Keratinocyte (primary cell): ENCODE results near the gene FAM83C. TPM values are rescaled to one million over a fixed set of nuclear protein-coding genes. Genes with fewer than 3 reads are reported as not detected.

ENCODE experiments used
- DNase-seq: peaks from one replicate; pipeline ENCODE4 v3.0.0-alpha.2; 2011; ENCODE audit warnings: low read depth, missing footprints, low spot score
- FAIRE-seq: peaks from 2 replicates; lab custom pipeline; 2011; peaks lifted over from hg19 to GRCh38; lab: Jason Lieb, UNC
- H2AFZ ChIP-seq: 2 replicates; pipeline ENCODE4 v1.6.0; 2012; ENCODE audit warnings: low read length, control low read depth, inconsistent platforms; ENCODE audit not compliant: control insufficient read depth
- H3K27ac ChIP-seq: 2 replicates; pipeline ENCODE4 v1.5.1; 2011; ENCODE audit warnings: low read length; ENCODE audit not compliant: control insufficient read depth, insufficient read depth
- H3K27me3 ChIP-seq: 3 replicates; pipeline ENCODE4 v1.6.0; 2011; ENCODE audit warnings: low read length; ENCODE audit not compliant: control insufficient read depth, insufficient read depth; ENCODE audit errors: extremely low read depth
- H3K36me3 ChIP-seq, 2 experiments: 2 replicates in 1 of 2; 3 replicates in 1 of 2; pipeline ENCODE4 v1.5.1; 2011; ENCODE audit warnings: low read length in 2 of 2, mild to moderate bottlenecking in 1 of 2; ENCODE audit not compliant: control insufficient read depth in 2 of 2, insufficient read depth in 2 of 2; ENCODE audit errors: extremely low read depth in 1 of 2
- H3K4me1 ChIP-seq: 3 replicates; pipeline ENCODE4 v1.5.1; 2011; ENCODE audit warnings: low read length; ENCODE audit not compliant: control insufficient read depth, insufficient read depth; ENCODE audit errors: extremely low read depth
- H3K4me2 ChIP-seq: 3 replicates; pipeline ENCODE4 v1.6.0; 2011; ENCODE audit warnings: low read depth, low read length; ENCODE audit not compliant: control insufficient read depth, insufficient read depth; ENCODE audit errors: extremely low read depth
- H3K4me3 ChIP-seq, 3 experiments: fragments of 200-600 bp in 1 of 3; sonication (generic) in 1 of 3; 2 replicates in 2 of 3; 3 replicates in 1 of 3; pipeline ENCODE4 v1.5.1; 2011 to 2016; ENCODE audit warnings: low read length in 3 of 3, mild to moderate bottlenecking in 3 of 3, control low read depth in 2 of 3, inconsistent platforms in 1 of 3, low read depth in 1 of 3, mixed read lengths in 1 of 3, mixed run types in 1 of 3, moderate library complexity in 1 of 3; ENCODE audit not compliant: control insufficient read depth in 2 of 3, insufficient read depth in 2 of 3; ENCODE audit errors: extremely low read depth in 1 of 3
- H3K79me2 ChIP-seq: 2 replicates; pipeline ENCODE4 v1.6.0; 2012; ENCODE audit warnings: low read length; ENCODE audit not compliant: control insufficient read depth, insufficient read depth
- H3K9ac ChIP-seq: 3 replicates; pipeline ENCODE4 v1.6.0; 2011; ENCODE audit warnings: low read length; ENCODE audit not compliant: control insufficient read depth, insufficient read depth; ENCODE audit errors: extremely low read depth
- H3K9me1 ChIP-seq: 3 replicates; pipeline ENCODE4 v1.6.0; 2011; ENCODE audit warnings: low read length; ENCODE audit not compliant: control insufficient read depth, insufficient read depth; ENCODE audit errors: extremely low read depth
- H3K9me3 ChIP-seq: 2 replicates; pipeline ENCODE4 v1.5.1; 2012; ENCODE audit warnings: low read depth, low read length; ENCODE audit not compliant: control insufficient read depth
- H4K20me1 ChIP-seq: 3 replicates; pipeline ENCODE4 v1.6.0; 2011; ENCODE audit warnings: low read length; ENCODE audit not compliant: control insufficient read depth, insufficient read depth; ENCODE audit errors: extremely low read depth
- EZH2 ChIP-seq: IDR thresholded peaks from one replicate; pipeline ENCODE4 v1.6.1; 2012; ENCODE audit warnings: inconsistent platforms, mild to moderate bottlenecking, low read length, moderate library complexity
- dilution Hi-C: fragments of 300-500 bp; cut with MboI; formaldehyde crosslinking; loops from one replicate; pipeline ENCODE4 v1.7.0; 2020; ENCODE audit warnings: low sequenced_read_pairs; ENCODE audit not compliant: extremely low pct_ligation_motif_present
- polyA plus RNA-seq, 5 experiments: library from polyadenylated mRNA; depleted of rRNA in 3 of 5; stranded (reverse) in 3 of 5; stranded (forward) in 1 of 5; unstranded in 1 of 5; fragments of >200 nt; gene quantifications; 1 replicate in 1 of 5; 2 replicates in 3 of 5; 3 replicates in 1 of 5; pipeline versions ENCODE4 v1.2.1 to v1.2.3, GENCODE V29; 2011 to 2012; ENCODE audit warnings: missing spikeins in 2 of 5, low read depth in 1 of 5, low replicate concordance in 1 of 5
- TF ChIP-seq, protein P1 (sequence below), 3 experiments: IDR thresholded peaks in 1 of 3; conservative IDR thresholded peaks in 1 of 3; optimal IDR thresholded peaks in 1 of 3; 2 replicates in 2 of 3; 3 replicates in 1 of 3; pipeline versions ENCODE3 to v1.5.1; 2011; ENCODE audit warnings: low read length in 3 of 3, mild to moderate bottlenecking in 3 of 3, moderate library complexity in 2 of 3, control low read depth in 1 of 3, inconsistent platforms in 1 of 3; ENCODE audit not compliant: insufficient read depth in 2 of 3; ENCODE audit errors: extremely low read depth in 1 of 3

The FAM83C gene
- polyA plus RNA-seq, 1 donor (not counting 4 experiments of a cell fraction or from before 2014, with no cell fraction given) = 12.4 TPM

DNA sequence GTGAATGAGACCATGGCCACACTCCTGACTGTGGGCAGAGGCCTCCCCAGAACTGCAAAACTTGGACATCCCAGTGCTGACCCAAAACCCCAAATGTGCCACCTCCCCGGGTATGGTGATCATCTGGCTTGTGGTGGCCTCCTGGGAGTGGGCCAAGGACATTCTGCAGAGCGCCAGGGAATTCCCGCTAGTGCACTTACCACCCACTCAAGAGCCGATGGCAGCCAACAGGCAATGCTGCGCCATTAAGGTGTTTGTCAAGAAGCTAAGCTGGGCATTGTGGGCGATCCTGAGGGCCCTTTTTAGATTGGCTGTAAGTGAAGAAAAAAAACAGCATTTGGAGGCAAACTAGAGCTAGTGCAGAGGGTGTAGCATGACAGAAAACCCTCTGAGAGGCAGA is 56.3 kb downstream of the FAM83C start:
- Histone ChIP-seq H3K4me3 (no peak overlapping the region), H3K36me3 (no peaks in the 10 kb centered on the region), H3K79me2 (no peaks in the 10 kb centered on the region), H3K4me1 (no peaks in the 10 kb centered on the region), H3K9ac (no peak overlapping the region), H3K27ac (no peak overlapping the region), H4K20me1 (no peaks in the 10 kb centered on the region), H2AFZ (no peak overlapping the region), H3K27me3 (peaks cover 2% of the 10 kb centered on the region), H3K9me1 (no peaks in the 10 kb centered on the region), H3K4me2 (no peak overlapping the region), H3K9me3 (no peaks in the 10 kb centered on the region)
- no peak for FAIRE-seq
- TF ChIP-seq, protein P1, sequence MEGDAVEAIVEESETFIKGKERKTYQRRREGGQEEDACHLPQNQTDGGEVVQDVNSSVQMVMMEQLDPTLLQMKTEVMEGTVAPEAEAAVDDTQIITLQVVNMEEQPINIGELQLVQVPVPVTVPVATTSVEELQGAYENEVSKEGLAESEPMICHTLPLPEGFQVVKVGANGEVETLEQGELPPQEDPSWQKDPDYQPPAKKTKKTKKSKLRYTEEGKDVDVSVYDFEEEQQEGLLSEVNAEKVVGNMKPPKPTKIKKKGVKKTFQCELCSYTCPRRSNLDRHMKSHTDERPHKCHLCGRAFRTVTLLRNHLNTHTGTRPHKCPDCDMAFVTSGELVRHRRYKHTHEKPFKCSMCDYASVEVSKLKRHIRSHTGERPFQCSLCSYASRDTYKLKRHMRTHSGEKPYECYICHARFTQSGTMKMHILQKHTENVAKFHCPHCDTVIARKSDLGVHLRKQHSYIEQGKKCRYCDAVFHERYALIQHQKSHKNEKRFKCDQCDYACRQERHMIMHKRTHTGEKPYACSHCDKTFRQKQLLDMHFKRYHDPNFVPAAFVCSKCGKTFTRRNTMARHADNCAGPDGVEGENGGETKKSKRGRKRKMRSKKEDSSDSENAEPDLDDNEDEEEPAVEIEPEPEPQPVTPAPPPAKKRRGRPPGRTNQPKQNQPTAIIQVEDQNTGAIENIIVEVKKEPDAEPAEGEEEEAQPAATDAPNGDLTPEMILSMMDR (optimal IDR thresholded peaks at IDR 0.05 in 1 of 3, IDR thresholded peaks at IDR 0.05 in 1 of 3, conservative IDR thresholded peaks at IDR 0.05 in 1 of 3; ENCODE audit: extremely low read depth in 1 of 3, insufficient read depth in 2 of 3, low read length in 3 of 3) = no peak
- no peak for TF ChIP-seq EZH2
- dilution Hi-C loops = no loop called here
- DNase-seq = no peak

Other genes with a start within 250 kb of the FAM83C start
- 53.9 to 69.1 TPM (median 64.8 TPM) in 3 replicates for gene TRPC4AP, start 199.6 kb downstream of the FAM83C start, polyA plus RNA-seq
- gene EDEM2, start 145.1 kb downstream of the FAM83C start, polyA plus RNA-seq = 11.0 to 22.6 TPM (median 15.4 TPM) in 3 replicates
- 61.6 to 92.4 TPM (median 74.1 TPM) in 3 replicates for gene PROCR, start 120.4 kb downstream of the FAM83C start, polyA plus RNA-seq
- 0.01 TPM in 2 of 3 replicates, not detected in the other for gene MMP24, start 65.7 kb downstream of the FAM83C start, polyA plus RNA-seq
- gene MMP24OS, start 14.3 kb downstream of the FAM83C start, polyA plus RNA-seq = 19.5 to 31.9 TPM (median 24.7 TPM) in 3 replicates
- gene EIF6, start 7.7 kb downstream of the FAM83C start, polyA plus RNA-seq = 206 to 285 TPM (median 283 TPM) in 3 replicates
- gene UQCC1, start 119.5 kb upstream of the FAM83C start, polyA plus RNA-seq = 24.4 to 38.8 TPM (median 38.5 TPM) in 3 replicates
- gene GDF5, start 145.8 kb upstream of the FAM83C start, polyA plus RNA-seq = 0.06 to 0.12 TPM (median 0.07 TPM) in 3 replicates
- gene CEP250, start 163.2 kb upstream of the FAM83C start, polyA plus RNA-seq = 4.1 to 8.1 TPM (median 5.8 TPM) in 3 replicates
- not detected in 3 replicates for gene C20orf173, start 237.2 kb upstream of the FAM83C start, polyA plus RNA-seq
- gene ERGIC3, start 249.7 kb upstream of the FAM83C start, polyA plus RNA-seq = 201 to 259 TPM (median 242 TPM) in 3 replicates